T1000 (cell line): ENCODE data around the gene LAMTOR1.
"Not testable (repeated sequence)": the region's sequence is repeated elsewhere in the genome, so short reads cannot be mapped to it uniquely, and the experiment has no call there.

Experiments used
- DNase-seq: peaks from one replicate; lab custom pipeline; 2025; ENCODE audit warnings: mixed read lengths; lab: John Stamatoyannopoulos, UW

Gene LAMTOR1

GRCh38 chr11:72102946-72103753 is at the start of gene LAMTOR1:
LAMTOR1 (minus strand) TSS chr11:72103297; CDS start chr11:72103224, 73 bp downstream.
- peak; percentile 97 for DNase-seq

- no peak for DNase-seq
Measured at GRCh38 chr11:72150882-72151281, 47.8 kb upstream of the LAMTOR1 start.

GRCh38 chr11:72146625-72147024 is 43.5 kb upstream of the LAMTOR1 start:
- no peak for DNase-seq

- peak; percentile 73 for DNase-seq
Measured at GRCh38 chr11:72144807-72145565, 41.9 kb upstream of the LAMTOR1 start.

GRCh38 chr11:72142543-72142942 is 39.4 kb upstream of the LAMTOR1 start:
- not testable (repeated sequence) for DNase-seq

GRCh38 chr11:72142086-72142485 is 39.0 kb upstream of the LAMTOR1 start:
- DNase-seq, result not testable (repeated sequence)

GRCh38 chr11:72141066-72141465 is 38.0 kb upstream of the LAMTOR1 start:
- peak; percentile 58 for DNase-seq

GRCh38 chr11:72140661-72141060 is 37.6 kb upstream of the LAMTOR1 start:
- DNase-seq, result peak; percentile 43

GRCh38 chr11:72139500-72139899 is 36.4 kb upstream of the LAMTOR1 start:
- DNase-seq, result no peak

- no peak for DNase-seq
Measured at GRCh38 chr11:72138821-72139390, 35.8 kb upstream of the LAMTOR1 start.

- no peak for DNase-seq
Measured at GRCh38 chr11:72136684-72137262, 33.7 kb upstream of the LAMTOR1 start.

- no peak for DNase-seq
Measured at GRCh38 chr11:72135891-72136683, 33.0 kb upstream of the LAMTOR1 start.

GRCh38 chr11:72135473-72135872 is 32.4 kb upstream of the LAMTOR1 start, which contains the start of gene FOLR3:
FOLR3 (plus strand) TSS chr11:72135725; CDS start chr11:72135953, 228 bp downstream.
- not testable (repeated sequence) for DNase-seq

GRCh38 chr11:72132646-72133045 is 29.5 kb upstream of the LAMTOR1 start:
- no peak for DNase-seq

GRCh38 chr11:72129381-72129780 is 26.3 kb upstream of the LAMTOR1 start:
- DNase-seq, result no peak

GRCh38 chr11:72127923-72128322 is 24.8 kb upstream of the LAMTOR1 start:
- no peak for DNase-seq

- no peak for DNase-seq
Measured at GRCh38 chr11:72125956-72126355, 22.9 kb upstream of the LAMTOR1 start.

GRCh38 chr11:72124046-72124445 is 20.9 kb upstream of the LAMTOR1 start:
- no peak for DNase-seq

GRCh38 chr11:72123117-72123653 is 20.1 kb upstream of the LAMTOR1 start:
- DNase-seq, result no peak

GRCh38 chr11:72122607-72123006 is 19.5 kb upstream of the LAMTOR1 start:
- DNase-seq, result no peak

GRCh38 chr11:72120930-72121329 is 17.8 kb upstream of the LAMTOR1 start:
- no peak for DNase-seq
